Neural progenitor cell (in vitro differentiated cells): Measurements from ENCODE around the gene ARL4A. TPM values are rescaled to one million over a fixed set of nuclear protein-coding genes. Genes with fewer than 3 reads are reported as not detected.
A peak's percentile ranks its signal among the peaks of the same experiment; 100 is the strongest.
"Not testable (repeated sequence)": the region's sequence is repeated elsewhere in the genome, so short reads cannot be mapped to it uniquely, and the experiment has no call there.

Source experiments
- DNase-seq: peaks from one replicate; pipeline ENCODE4 v3.0.0-alpha.2; 2016; ENCODE audit warnings: low spot score
- H2AFZ ChIP-seq: fragments of 200-600 bp; sonication (generic); replicated peaks from 2 replicates; pipeline ENCODE4 v1.6.1; 2016; ENCODE audit warnings: antibody characterized with exemption
- H3F3A ChIP-seq: fragments of 200-600 bp; sonication (generic); 2 replicates; pipeline ENCODE4 v1.6.1; 2016; ENCODE audit warnings: antibody characterized with exemption, low read depth
- H3K27ac ChIP-seq: fragments of 200-600 bp; sonication (generic); 2 replicates; pipeline ENCODE4 v1.5.1; 2016; ENCODE audit warnings: mild to moderate bottlenecking
- H3K27me3 ChIP-seq: fragments of 200-600 bp; sonication (generic); 2 replicates; pipeline ENCODE4 v1.6.1; 2016; ENCODE audit warnings: mild to moderate bottlenecking, moderate library complexity
- H3K36me3 ChIP-seq: fragments of 200-600 bp; sonication (generic); 2 replicates; pipeline ENCODE4 v1.5.1; 2016
- H3K4me1 ChIP-seq: fragments of 200-600 bp; sonication (generic); 2 replicates; pipeline ENCODE4 v1.6.1; 2016; ENCODE audit warnings: mixed run types
- H3K4me2 ChIP-seq: fragments of 200-600 bp; sonication (generic); 2 replicates; pipeline ENCODE4 v1.6.1; 2016
- H3K4me3 ChIP-seq: fragments of 200-600 bp; sonication (generic); 2 replicates; pipeline ENCODE4 v1.5.1; 2016
- H3K79me2 ChIP-seq: fragments of 200-600 bp; sonication (generic); 2 replicates; pipeline ENCODE4 v1.6.1; 2016; ENCODE audit warnings: low read depth
- H3K9ac ChIP-seq: fragments of 200-600 bp; sonication (generic); 2 replicates; pipeline ENCODE4 v1.6.1; 2016
- H3K9me3 ChIP-seq: fragments of 200-600 bp; sonication (generic); 2 replicates; pipeline ENCODE4 v1.5.1; 2016; ENCODE audit warnings: low read depth
- H4K20me1 ChIP-seq: fragments of 200-600 bp; sonication (generic); 2 replicates; pipeline ENCODE4 v1.6.1; 2016; ENCODE audit warnings: low read depth
- H3K27ac Mint-ChIP-seq: 3 replicates; pipeline ENCODE4 v1.8.0; 2021; ENCODE audit warnings: mixed read lengths
- H3K27me3 Mint-ChIP-seq: 2 replicates; pipeline ENCODE4 v1.8.0; 2022; ENCODE audit warnings: low read depth, mild to moderate bottlenecking, inconsistent platforms, moderate library complexity, mixed read lengths; ENCODE audit not compliant: insufficient read depth
- H3K36me3 Mint-ChIP-seq: 3 replicates; pipeline ENCODE4 v1.8.0; 2021; ENCODE audit warnings: mixed read lengths
- H3K4me1 Mint-ChIP-seq: 3 replicates; pipeline ENCODE4 v1.8.0; 2021; ENCODE audit warnings: mixed read lengths
- H3K4me3 Mint-ChIP-seq: 3 replicates; pipeline ENCODE4 v1.8.0; 2021; ENCODE audit warnings: mild to moderate bottlenecking, moderate library complexity, mixed read lengths
- H3K9me3 Mint-ChIP-seq: 3 replicates; pipeline ENCODE4 v1.8.0; 2020; ENCODE audit warnings: mixed read lengths
- EZH2 ChIP-seq: fragments of 200-600 bp; sonication (generic); IDR thresholded peaks from 2 replicates; pipeline ENCODE4 v1.6.1; 2017; ENCODE audit warnings: antibody characterized with exemption, mild to moderate bottlenecking, moderate library complexity
- EZH2phosphoT487 ChIP-seq: fragments of 200-600 bp; sonication (generic); IDR thresholded peaks from 2 replicates; pipeline ENCODE4 v1.6.1; 2017; ENCODE audit warnings: antibody characterized with exemption
- total RNA-seq: library from RNA; depleted of rRNA; stranded (reverse); fragments of >200 nt; gene quantifications from 2 replicates; pipeline ENCODE4 v1.2.3, GENCODE V29; 2015; ENCODE audit warnings: low replicate concordance
- TF ChIP-seq, protein P1 (sequence below): fragments of 200-600 bp; sonication (generic); IDR thresholded peaks from 2 replicates; pipeline ENCODE4 v1.5.1; 2017; ENCODE audit warnings: antibody characterized with exemption, mild to moderate bottlenecking

The ARL4A gene
- total RNA-seq, 1 donor from 2014 or later = 43.5 TPM

DNA sequence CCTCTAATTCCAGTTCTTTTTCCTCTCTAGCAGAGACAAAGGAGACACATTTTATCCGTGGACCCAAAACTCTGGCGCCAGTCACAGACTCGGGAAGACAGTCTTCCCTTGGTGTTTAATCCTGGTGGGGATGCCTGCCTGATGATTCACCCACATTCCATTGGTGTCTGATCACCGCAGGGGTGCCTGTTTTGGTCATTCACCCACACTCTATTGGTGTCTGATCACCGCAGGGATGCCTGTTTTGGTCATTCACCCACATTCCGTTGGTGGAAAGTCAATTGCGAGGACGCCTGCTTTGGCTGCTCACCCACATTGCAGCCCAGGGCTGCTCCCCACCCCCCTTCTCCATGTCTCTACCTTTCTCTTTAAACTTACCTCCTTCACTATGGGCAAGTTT is 27.0 kb upstream of the ARL4A start:
- DNase-seq = peak; percentile 18
- H3K27ac Mint-ChIP-seq = peak overlapping the region; percentile 12
- H3K4me2 ChIP-seq = not testable (repeated sequence)

DNA sequence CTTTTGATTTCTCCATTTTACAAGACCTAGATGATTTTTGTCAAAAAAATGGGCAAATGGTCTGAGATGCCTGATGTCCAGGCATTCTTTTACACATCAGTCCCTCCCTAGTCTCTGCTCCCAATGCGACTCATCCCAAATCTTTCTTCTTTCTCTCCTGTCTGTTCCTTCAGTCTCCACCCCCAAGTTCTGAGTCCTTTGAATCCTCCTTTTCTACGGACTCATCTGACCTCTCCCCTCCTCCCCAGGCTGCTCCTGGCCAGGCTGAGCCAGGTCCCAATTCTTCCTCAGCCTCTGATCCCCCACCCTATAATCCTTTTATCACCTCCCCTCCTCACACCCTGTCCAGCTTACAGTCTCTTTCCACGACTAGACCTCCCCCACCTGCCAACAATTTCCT is 26.4 kb upstream of the ARL4A start:
- H3K27ac Mint-ChIP-seq, H3K27ac ChIP-seq, H3K9ac ChIP-seq, H3F3A ChIP-seq, H3K9me3 ChIP-seq, H2AFZ ChIP-seq, DNase-seq, H3K27me3 ChIP-seq, H3K36me3 ChIP-seq, H3K79me2 ChIP-seq, H3K36me3 Mint-ChIP-seq, H3K27me3 Mint-ChIP-seq, H3K4me1 ChIP-seq, H4K20me1 ChIP-seq, H3K4me2 ChIP-seq, H3K9me3 Mint-ChIP-seq, H3K4me1 Mint-ChIP-seq, H3K4me3 ChIP-seq, H3K4me3 Mint-ChIP-seq: not testable (repeated sequence)

More for the DNA sequence above, 27.0 kb upstream of the ARL4A start:
- H3K36me3 ChIP-seq, H3K4me1 Mint-ChIP-seq, H3K4me1 ChIP-seq, H3K4me3 ChIP-seq, H3K4me3 Mint-ChIP-seq, H3K27me3 Mint-ChIP-seq, H3K9me3 Mint-ChIP-seq, H3K36me3 Mint-ChIP-seq, H3K9me3 ChIP-seq, H3K79me2 ChIP-seq, H3K27ac ChIP-seq, H3F3A ChIP-seq, H2AFZ ChIP-seq, H4K20me1 ChIP-seq, H3K27me3 ChIP-seq, H3K9ac ChIP-seq: not testable (repeated sequence)

DNA sequence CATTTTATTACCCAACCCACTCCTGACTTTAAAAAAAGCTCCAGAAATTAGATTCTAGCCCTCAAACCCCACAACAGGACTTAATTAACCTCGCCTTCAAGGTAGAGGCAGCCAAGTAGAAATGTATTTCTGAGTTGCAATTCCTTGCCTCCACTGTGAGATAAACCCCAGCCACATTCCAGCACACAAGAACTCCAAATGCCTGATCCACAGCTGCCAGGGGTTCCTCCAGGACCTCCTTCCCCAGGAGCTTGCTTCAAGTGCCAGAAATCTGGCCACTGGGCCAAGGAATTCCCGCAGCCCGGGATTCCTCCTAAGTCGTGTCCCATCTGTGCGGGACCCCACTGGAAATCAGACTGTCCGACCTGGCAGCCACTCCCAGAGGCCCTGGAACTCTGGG is 25.9 kb upstream of the ARL4A start:
- Histone ChIP-seq H3K36me3 (no peaks in the 10 kb centered on the region), H3K9ac (no peak overlapping the region), H3K4me1 (no peaks in the 10 kb centered on the region), H3F3A (no peaks in the 10 kb centered on the region), H4K20me1 (no peaks in the 10 kb centered on the region), H3K4me3 (no peak overlapping the region), H3K4me2 (no peak overlapping the region), H2AFZ (no peak overlapping the region), H3K27me3 (no peaks in the 10 kb centered on the region), H3K9me3 (no peaks in the 10 kb centered on the region), H3K27ac (no peak overlapping the region), H3K79me2 (no peaks in the 10 kb centered on the region)
- H3K36me3 Mint-ChIP-seq = no peaks in the 10 kb centered on the region
- H3K27ac Mint-ChIP-seq = no peak overlapping the region
- H3K9me3 Mint-ChIP-seq = peaks cover 7% of the 10 kb centered on the region
- H3K4me1 Mint-ChIP-seq = no peaks in the 10 kb centered on the region
- H3K27me3 Mint-ChIP-seq = no peaks in the 10 kb centered on the region
- TF ChIP-seq EZH2 (no peak), EZH2phosphoT487 (no peak)
- TF ChIP-seq, protein P1, sequence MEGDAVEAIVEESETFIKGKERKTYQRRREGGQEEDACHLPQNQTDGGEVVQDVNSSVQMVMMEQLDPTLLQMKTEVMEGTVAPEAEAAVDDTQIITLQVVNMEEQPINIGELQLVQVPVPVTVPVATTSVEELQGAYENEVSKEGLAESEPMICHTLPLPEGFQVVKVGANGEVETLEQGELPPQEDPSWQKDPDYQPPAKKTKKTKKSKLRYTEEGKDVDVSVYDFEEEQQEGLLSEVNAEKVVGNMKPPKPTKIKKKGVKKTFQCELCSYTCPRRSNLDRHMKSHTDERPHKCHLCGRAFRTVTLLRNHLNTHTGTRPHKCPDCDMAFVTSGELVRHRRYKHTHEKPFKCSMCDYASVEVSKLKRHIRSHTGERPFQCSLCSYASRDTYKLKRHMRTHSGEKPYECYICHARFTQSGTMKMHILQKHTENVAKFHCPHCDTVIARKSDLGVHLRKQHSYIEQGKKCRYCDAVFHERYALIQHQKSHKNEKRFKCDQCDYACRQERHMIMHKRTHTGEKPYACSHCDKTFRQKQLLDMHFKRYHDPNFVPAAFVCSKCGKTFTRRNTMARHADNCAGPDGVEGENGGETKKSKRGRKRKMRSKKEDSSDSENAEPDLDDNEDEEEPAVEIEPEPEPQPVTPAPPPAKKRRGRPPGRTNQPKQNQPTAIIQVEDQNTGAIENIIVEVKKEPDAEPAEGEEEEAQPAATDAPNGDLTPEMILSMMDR = no peak
- H3K4me3 Mint-ChIP-seq = no peak overlapping the region
- no peak for DNase-seq

DNA sequence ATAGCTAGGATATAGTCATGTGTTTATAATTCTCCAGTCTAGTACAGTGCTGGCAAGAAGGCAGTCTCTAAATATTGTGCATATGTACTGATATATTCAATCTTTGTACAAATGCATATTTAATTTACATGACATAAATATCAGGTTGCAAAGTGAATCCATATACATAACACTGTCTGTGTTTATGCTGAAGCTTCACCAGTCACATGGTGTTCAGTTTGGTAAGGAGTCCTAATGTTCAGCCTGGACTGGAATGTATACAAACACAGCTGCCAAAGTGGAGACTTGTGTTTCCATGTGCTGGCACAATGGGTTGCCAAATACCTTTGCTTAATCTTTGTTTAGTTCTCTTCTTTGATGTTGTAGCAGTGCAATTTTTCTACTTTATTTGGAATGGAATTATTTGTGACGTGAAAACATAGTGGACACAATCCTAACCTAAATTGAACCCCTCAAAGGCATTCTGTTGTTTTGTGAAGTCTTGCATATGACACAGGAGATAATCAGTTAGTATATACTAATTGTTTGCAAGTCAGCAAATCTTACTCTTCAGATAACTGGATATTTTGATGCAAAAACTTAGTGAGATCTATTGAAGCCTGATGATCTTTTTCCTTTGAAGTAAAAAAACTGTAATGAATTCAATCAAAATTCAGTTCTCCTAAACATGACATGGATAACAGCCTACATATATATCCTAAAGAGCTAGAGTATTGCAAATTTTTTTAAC is 17.3 kb upstream of the ARL4A start:
- Histone ChIP-seq H3K79me2 (no peaks in the 10 kb centered on the region), H3K4me1 (no peaks in the 10 kb centered on the region), H3K27ac (no peak overlapping the region), H3K4me3 (no peak overlapping the region), H3K4me2 (no peak overlapping the region), H3F3A (no peaks in the 10 kb centered on the region), H4K20me1 (no peaks in the 10 kb centered on the region), H3K36me3 (no peaks in the 10 kb centered on the region), H3K27me3 (no peaks in the 10 kb centered on the region), H3K9me3 (no peaks in the 10 kb centered on the region), H3K9ac (no peak overlapping the region), H2AFZ (no peak overlapping the region)
- Mint-ChIP-seq H3K4me3 (no peak overlapping the region), H3K27ac (no peak overlapping the region), H3K27me3 (peaks cover 2% of the 10 kb centered on the region), H3K36me3 (no peaks in the 10 kb centered on the region), H3K9me3 (no peaks in the 10 kb centered on the region), H3K4me1 (no peaks in the 10 kb centered on the region)
- TF ChIP-seq EZH2 = no peak
- no peak for DNase-seq
